Uterus (tissue), 4 donors: ENCODE results near the gene CFAP20DC. TPM values are rescaled to one million over a fixed set of nuclear protein-coding genes. Genes with fewer than 3 reads are reported as not detected.

ENCODE experiments used
- DNase-seq, 2 donors: peaks; one replicate each; pipeline ENCODE4 v3.0.0-alpha.2; 2019 to 2020
- H3K27ac ChIP-seq, 2 donors: fragments of 200-600 bp; sonication (generic); 1 replicate in 1 of 2; 2 replicates in 1 of 2; pipeline ENCODE4 v1.5.1; 2016 to 2018
- H3K27me3 ChIP-seq, 2 donors: fragments of 200-600 bp; sonication (generic); one replicate each; pipeline ENCODE4 v1.5.1; 2018 to 2019; ENCODE audit warnings: control low read depth in 1 of 2
- H3K36me3 ChIP-seq, 2 donors: fragments of 200-600 bp; sonication (generic); one replicate each; pipeline ENCODE4 v1.5.1; 2019; ENCODE audit warnings: control low read depth in 1 of 2
- H3K4me1 ChIP-seq, 2 donors: fragments of 200-600 bp; sonication (generic); one replicate each; pipeline ENCODE4 v1.5.1; 2018 to 2019; ENCODE audit warnings: control low read depth in 1 of 2
- H3K4me3 ChIP-seq, 2 donors: fragments of 200-600 bp; sonication (generic); 1 replicate in 1 of 2; 2 replicates in 1 of 2; pipeline ENCODE4 v1.5.1; 2018 to 2019; ENCODE audit warnings: mild to moderate bottlenecking in 1 of 2
- H3K9me3 ChIP-seq, 2 donors: fragments of 200-600 bp; sonication (generic); one replicate each; pipeline ENCODE4 v1.5.1; 2019; ENCODE audit warnings: control low read depth in 1 of 2
- CTCF ChIP-seq, 4 experiments: fragments of 200-600 bp in 2 of 4; fragments of 450-650 bp in 2 of 4; sonication (generic) in 2 of 4; IDR thresholded peaks; one replicate each; pipeline ENCODE4 v1.5.1; 2016 to 2019; ENCODE audit warnings: antibody characterized with exemption in 4 of 4, mild to moderate bottlenecking in 2 of 4, moderate library complexity in 1 of 4
- POLR2A ChIP-seq, 2 donors: fragments of 450-650 bp; IDR thresholded peaks; one replicate each; pipeline ENCODE4 v1.6.1; 2016; ENCODE audit warnings: antibody characterized with exemption in 2 of 2, mild to moderate bottlenecking in 1 of 2, moderate library complexity in 1 of 2
- intact Hi-C: fragments of 100-400 bp; cut with DNase I; formaldehyde crosslinking; loops from one replicate; pipeline ENCODE4 v1.15.1; 2023; ENCODE audit warnings: low total_unique reads
- total RNA-seq, 4 donors: library from RNA; depleted of rRNA in 3 of 4; stranded (reverse); fragments of >200 nt in 3 of 4; gene quantifications; one replicate each; pipeline versions ENCODE4 v1.1.0 to v1.2.4, GENCODE V29; 2014 to 2023
- donor health status: DM: yes; HTN: yes; CAD: no.

Gene CFAP20DC
- total RNA-seq, 4 donors from 2014 or later, result under 0.01 to 5.1 TPM; not detected in 2

DNA sequence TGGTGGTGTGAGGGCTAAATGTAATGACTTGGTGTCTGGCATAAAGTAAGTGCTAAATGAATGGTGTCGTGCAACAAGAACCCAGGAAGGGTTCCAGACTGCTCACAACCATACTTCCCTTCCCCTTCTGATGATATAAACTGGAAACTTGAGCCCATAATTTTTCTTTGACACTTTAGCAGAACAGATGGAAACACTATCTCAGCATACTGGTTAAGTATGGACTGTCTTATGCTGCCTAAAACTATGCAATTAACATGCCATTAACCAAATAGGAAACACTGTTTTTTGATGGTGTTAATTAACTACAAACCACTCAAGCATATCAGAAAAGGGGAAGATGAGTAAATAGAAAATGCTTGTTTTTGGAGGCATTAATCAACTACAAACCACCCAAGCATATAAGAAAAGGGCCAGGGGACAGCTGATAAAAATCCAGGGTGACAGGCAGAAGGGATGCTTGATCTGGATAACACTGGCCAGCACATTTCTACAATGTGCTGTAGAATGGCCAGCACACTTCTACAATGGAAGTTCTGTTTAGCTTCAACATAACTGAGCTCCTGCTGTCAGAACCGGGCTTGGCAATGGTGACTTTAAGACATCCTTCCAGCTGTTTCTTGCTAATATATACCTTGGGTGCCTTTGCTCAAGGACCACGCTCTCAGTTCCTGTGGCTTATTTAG lies 297.8 kb downstream of the CFAP20DC start:
- Histone ChIP-seq H3K27me3 (no peaks in the 10 kb centered on the region), H3K9me3 (no peaks in the 10 kb centered on the region), H3K27ac (no peak overlapping the region), H3K4me1 (no peaks in the 10 kb centered on the region), H3K36me3 (no peaks in the 10 kb centered on the region), H3K4me3 (no peak overlapping the region)
- intact Hi-C loops, result no loop called here
- DNase-seq, result no peak
- TF ChIP-seq POLR2A (IDR thresholded peaks at IDR 0.05) (no peak), CTCF (IDR thresholded peaks at IDR 0.05) (no peak)

DNA sequence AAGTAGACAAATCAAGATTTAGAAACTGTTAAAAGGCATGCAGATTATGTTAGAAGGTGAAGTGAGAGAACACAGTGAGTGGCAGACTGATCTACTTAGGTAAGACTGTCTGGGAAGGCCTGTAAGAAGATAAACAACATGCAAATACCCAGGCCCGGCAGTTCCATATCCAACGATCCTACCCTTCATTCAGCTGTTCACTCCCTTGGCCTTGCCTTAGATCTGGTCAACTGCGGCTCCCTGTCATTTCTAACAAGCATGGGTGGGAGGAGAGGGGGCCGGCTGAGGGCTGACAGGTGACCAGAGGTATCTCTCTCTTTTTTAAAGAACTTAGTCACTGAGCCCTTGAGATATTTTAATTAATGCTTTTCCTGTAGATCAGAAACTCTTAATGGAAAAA lies 298.6 kb downstream of the CFAP20DC start:
- TF ChIP-seq POLR2A (IDR thresholded peaks at IDR 0.05) (no peak), CTCF (IDR thresholded peaks at IDR 0.05) (no peak)
- no peaks in the 10 kb centered on the region for H3K9me3 ChIP-seq
- no peak overlapping the region for H3K4me3 ChIP-seq
- intact Hi-C loops, result no loop called here
- H3K4me1 ChIP-seq, result no peaks in the 10 kb centered on the region
- H3K27me3 ChIP-seq, result no peaks in the 10 kb centered on the region
- no peak overlapping the region for H3K27ac ChIP-seq
- no peak for DNase-seq
- no peaks in the 10 kb centered on the region for H3K36me3 ChIP-seq

GRCh38 chr3:58749948-58750347 lies 299.9 kb downstream of the CFAP20DC start:
- no peaks in the 10 kb centered on the region for H3K27me3 ChIP-seq
- TF ChIP-seq POLR2A (IDR thresholded peaks at IDR 0.05) (no peak), CTCF (IDR thresholded peaks at IDR 0.05) (no peak)
- no peaks in the 10 kb centered on the region for H3K9me3 ChIP-seq
- H3K4me3 ChIP-seq, result no peak overlapping the region
- H3K27ac ChIP-seq, result no peak overlapping the region
- no peaks in the 10 kb centered on the region for H3K36me3 ChIP-seq
- H3K4me1 ChIP-seq, result no peaks in the 10 kb centered on the region
- DNase-seq, result no peak
- intact Hi-C loops, result no loop called here

GRCh38 chr3:58748024-58748423 lies 301.8 kb downstream of the CFAP20DC start:
- no peak overlapping the region for H3K4me3 ChIP-seq
- TF ChIP-seq POLR2A (IDR thresholded peaks at IDR 0.05) (no peak), CTCF (IDR thresholded peaks at IDR 0.05) (no peak)
- no peaks in the 10 kb centered on the region for H3K36me3 ChIP-seq
- no peak for DNase-seq
- intact Hi-C loops, result no loop called here
- H3K9me3 ChIP-seq, result no peaks in the 10 kb centered on the region
- no peaks in the 10 kb centered on the region for H3K4me1 ChIP-seq
- H3K27ac ChIP-seq, result no peak overlapping the region
- H3K27me3 ChIP-seq, result no peaks in the 10 kb centered on the region

- TF ChIP-seq CTCF (IDR thresholded peaks at IDR 0.05) (no peak), POLR2A (IDR thresholded peaks at IDR 0.05) (no peak)
Observed at GRCh38 chr3:58746758-58747157, 303.1 kb downstream of the CFAP20DC start.

More at GRCh38 chr3:58746758-58747157, 303.1 kb downstream of the CFAP20DC start:
- no peak overlapping the region for H3K27ac ChIP-seq
- H3K4me3 ChIP-seq, result no peak overlapping the region
- no peaks in the 10 kb centered on the region for H3K27me3 ChIP-seq
- H3K4me1 ChIP-seq, result no peaks in the 10 kb centered on the region
- intact Hi-C loops, result no loop called here
- H3K9me3 ChIP-seq, result no peaks in the 10 kb centered on the region
- no peak for DNase-seq
- no peaks in the 10 kb centered on the region for H3K36me3 ChIP-seq
